GM21526 (cell line): ENCODE data around the gene PREX1.
"Not testable (repeated sequence)": the region's sequence is repeated elsewhere in the genome, so short reads cannot be mapped to it uniquely, and the experiment has no call there.

Source experiments
- ATAC-seq: cut with Tn5 transposase; IDR thresholded peaks from one replicate; pipeline ENCODE4 v1.9.1; 2021; ENCODE audit warnings: moderate library complexity; ENCODE audit not compliant: unreplicated experiment, low FRiP score

The PREX1 gene

DNA sequence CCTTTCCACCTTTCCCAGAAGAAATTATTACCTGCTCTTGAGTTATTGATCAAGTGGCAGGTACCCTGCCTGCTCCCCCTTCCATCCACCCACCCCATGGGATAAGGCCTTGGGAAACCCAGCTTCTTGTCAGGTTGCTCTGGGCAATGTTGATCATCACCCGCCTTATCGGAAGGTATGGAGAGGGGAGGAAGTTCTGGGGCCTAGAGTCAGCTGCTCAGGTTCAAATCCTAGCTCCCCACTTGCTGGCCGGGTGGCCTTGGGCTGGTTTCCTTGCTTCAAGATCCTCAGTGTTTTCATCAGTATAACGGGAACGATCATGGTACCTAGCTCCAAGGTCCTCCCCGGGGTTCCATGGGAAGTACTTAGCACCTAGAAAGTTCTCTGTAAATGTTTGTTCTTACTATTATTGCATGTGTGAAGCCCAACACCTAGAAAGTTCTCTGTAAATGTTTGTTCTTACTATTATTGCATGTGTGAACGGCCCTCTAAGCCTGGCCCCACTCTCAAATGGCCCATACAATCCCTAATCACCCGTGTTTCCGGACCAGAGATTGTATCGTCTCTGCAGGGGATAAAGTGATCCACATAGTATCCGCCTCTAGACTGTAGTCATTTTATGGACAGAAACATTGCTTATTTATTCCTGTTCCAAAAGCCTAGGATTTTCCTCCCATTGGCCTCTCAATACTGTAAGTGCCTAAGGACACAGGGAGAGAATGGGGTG, 1.1 kb upstream of the PREX1 start:
- ATAC-seq = no peak

DNA sequence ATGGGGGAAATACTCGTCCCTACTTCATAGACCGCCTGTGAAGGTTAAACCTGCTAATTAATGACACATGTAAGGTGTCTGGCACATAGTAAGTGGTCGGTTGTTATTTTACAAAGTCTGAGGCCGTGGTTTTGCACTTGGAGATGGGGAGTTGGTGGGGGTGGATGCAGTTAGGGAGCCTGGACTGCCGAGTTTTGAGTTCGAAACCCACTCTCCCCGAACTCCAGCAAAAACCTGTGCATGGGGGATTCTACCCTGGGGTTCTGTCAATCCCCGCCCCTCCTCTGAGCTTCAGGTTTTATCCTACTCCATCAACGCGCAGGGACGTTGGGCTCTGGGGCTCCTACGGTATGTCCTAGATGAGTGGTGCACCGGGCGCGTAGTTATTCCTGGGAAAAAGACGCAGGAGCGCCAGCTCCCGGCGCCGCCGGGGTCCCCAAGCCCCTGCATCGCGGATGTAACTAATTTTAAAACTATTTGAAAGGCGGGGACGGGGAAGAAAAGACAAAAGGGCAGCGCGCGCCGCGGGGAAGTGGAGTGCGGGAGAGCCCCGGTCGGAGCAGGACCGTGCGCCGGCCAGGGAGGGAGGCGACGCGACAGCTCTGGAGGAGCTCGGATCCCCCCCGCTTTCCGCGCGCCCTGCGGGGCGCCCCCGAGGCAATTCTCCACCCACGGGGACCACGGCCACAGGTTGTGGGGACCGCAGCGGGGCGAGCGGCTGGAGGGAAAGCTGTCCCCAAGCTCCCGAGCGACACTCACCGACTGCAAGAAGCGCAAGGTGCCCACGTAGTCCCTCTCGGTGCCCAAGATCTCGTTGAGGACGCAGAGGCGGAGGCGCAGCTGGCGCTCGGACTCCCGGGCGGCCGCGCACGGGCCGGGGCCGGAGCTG, 672 bp downstream of the PREX1 start:
- peak; percentile 12 for ATAC-seq

DNA sequence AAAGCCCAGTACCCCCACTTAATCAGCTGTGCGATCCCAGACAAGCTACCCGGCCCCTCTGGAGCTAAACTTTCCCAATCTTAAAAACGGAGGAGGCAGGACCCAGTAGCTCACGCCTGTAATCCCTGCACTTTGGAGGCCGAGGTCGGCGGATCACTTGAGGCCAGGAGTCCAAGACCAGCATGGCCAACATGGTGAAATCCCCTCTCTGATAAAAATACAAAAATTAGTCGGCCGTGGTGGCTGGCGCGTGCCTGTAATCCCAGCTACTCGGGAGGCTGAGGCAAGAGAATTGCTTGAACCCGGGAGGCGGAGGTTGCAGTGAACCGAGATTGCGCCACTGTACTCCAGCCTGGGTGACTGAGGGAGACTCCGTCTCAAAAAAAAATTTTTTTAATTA, 1.3 kb downstream of the PREX1 start:
- ATAC-seq = not testable (repeated sequence)

DNA sequence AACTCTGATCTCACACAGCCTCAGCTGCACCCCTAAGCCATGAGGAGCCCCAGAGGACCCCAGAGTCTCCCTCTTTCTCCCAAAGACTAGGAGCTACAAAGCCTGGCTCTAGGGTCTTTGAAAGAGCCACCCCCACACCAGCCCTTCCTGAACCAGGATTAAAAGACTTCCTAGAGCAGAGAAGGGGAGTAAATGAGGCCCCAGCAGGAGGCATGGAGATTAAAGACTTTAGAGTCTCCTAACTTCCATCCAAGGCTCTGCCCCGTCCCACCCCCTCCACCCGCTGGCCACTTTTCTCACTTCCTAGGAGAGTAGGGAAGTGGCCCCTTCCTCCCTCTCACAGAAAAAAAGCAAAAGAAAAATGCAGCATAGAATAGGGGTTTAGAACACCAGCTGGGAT, 1.7 kb downstream of the PREX1 start:
- no peak for ATAC-seq

DNA sequence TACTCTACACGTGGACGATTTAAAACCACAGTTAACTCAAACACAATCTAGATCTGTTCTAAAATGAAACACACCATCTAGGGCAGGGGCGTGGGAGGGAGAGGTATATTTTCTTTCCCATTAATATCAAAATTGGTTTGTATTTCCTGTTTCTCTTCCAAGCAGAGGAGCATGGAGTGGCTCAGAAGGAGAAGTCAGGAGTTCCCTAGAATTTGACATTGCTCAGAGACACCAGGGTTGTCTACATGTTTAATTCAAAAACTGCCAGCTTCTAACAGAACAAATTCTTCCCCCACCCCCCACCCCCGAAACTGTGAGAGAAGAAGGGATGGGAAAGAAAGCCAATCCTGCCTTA, 2.3 kb downstream of the PREX1 start:
- ATAC-seq = no peak

DNA sequence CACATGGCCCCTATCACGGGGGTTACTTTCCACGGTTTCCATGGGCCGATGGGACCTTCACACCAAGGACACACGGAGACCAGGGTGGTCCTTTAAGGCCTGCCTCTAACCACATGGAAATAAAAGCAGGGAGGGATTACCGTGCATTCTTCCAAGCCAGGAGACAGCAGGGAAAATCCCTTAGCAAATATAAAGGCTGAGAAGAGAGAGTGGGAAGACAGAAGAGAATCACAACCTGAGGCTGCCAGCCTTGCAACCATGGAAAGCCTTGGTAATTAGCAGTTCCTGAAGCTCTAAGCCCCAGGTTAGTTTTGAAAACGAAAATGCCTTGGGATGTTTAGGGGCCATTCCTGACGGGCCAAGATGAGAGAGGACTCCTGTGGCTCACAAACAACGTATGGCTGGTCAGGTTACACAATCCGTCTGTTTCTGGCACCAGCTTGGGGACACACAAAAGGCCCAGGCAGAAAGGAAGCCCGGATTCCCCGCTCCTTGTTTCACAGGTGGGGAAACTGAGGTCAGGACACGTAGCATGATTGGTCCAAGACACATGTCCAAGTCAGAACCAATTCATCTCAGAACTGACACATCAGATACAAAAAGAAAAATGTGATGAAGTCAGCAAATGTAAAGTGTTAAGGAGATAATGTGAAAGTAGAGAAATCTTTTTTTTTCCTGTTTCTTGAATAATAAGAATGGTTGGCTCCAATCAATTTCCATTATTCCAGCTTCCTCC, 2.8 kb downstream of the PREX1 start:
- ATAC-seq = no peak

DNA sequence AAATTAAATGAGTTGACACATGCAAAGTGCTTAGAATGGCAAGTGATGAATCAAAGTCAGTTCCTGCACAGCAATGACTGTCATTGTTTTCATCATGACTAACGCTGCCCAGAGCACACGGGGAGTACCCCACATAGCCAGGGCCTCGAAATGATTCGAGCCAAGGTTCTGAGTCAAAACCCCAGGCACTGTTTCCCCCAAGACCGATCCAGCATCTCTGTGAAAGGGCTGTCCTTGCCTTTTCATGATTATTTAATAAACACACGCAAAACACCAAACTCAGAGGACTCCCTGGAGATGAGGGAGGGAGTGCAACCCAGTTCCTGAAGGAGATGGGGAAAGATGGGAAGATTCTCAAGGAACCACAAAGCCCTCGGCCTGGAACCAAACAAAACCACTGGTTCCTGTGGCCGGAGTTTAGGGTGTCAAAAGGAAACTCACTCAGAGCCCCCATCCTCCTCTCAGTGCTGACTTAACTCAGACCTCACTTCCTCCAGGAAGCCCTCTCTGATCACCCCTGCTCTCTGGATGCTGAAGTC, 3.8 kb downstream of the PREX1 start:
- ATAC-seq = no peak

DNA sequence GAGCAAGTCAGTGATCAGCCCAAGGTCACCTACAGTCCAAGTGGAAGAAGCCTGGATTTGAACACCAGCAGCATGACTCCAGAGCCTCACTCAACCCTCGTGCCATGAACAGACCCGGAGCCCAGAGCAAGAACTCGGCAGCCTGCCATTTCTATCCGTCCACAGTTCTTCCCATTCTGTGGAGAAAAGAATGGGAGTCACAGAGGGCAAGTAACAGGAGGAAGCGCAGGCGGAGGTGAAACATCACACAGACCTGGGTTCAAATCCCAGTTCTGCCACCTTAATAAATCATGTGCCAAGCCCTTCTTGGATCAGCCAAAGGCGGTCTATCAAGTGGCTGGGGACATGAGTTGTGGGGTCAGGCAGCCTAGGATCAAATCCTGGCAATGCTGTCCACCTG, 4.3 kb downstream of the PREX1 start:
- ATAC-seq = no peak

DNA sequence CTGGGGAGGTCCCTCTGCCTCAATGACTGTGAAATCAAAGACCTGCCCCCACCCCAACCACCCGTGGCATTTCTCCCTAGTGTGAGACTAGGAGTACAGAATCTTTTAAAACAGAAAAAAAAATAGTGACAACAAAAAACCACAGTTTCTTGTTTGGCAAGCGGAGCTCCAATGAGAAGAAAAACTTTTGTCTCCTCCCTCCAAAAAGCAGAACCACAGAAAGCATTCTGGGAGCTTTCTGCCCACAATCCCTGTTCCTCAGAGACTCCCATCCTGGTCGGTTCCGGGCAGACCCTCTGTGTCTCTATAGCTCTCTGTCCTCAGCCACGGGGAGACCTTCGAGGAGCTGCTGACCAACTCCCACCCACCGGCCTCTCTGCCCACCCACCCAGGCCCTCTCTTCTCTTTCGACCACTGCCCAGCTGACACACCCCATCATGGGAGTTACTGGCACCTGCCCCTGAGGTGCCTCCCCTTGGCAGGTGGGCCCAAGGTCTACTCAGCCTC, 4.9 kb downstream of the PREX1 start:
- ATAC-seq = no peak

DNA sequence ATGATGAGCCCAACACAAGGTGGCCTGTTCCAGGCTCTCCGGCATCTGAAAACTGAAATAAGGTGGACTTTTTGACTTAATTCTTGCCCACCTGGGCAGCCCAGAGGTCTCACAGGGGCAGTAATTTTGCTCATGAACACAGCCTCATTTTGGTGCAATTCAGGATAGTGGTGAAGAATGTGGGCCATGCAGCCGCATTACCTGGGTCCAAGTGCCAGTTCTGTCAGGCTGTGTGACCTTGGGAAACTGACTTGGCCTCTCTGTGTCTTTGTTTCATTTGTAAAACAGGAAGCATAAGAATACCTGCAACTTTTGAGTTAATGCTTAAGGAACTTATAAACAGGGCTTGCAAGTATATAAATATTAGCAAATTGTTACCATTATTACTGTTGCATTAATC, 5.6 kb downstream of the PREX1 start:
- ATAC-seq = no peak

DNA sequence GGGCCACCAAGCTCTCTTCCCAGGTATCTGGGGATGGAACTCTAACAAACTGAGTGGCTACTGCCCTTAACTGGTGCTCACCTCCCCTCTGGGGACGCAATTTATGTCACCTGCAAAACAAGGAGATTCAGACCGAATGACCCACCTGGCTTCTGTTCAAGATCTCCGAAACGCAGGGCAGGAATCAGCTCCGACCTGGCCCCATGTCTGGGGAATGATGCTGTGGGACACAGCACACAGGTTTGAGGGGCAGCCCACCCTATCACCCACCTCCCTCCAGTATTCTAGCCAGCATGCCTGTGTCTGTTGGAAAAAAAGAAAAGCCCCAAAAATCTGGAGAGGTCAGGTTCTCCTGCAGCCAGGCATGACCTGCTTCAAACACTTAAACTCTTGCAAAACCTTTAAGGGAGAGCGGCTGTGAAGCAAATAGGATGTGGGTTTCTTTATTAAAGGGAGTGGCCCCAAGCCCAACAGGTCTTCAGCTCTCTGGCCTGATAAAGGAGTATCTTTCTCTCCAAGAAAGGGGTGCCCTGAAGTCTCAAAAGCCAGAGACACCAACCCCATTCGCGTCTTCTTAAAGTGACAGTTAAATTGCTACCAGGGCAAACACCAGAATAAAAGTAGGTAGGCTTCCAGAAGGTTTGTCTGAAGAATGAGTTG, 6.4 kb downstream of the PREX1 start:
- ATAC-seq = no peak

DNA sequence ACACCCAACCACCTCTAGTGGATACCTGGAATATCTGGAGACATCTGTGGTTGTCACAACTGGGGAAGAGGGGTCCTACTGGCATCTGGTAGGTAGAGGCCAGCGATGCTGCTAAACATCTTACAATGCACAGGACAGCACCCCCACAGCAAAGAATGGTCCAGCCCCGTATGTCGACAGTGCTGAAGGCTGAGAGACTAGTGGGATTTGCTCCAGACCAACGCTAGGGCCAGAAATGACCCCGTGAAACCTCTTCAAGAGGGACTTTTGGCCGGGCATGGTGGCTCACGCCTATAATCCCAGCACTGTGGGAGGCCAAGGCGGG, 7.2 kb downstream of the PREX1 start:
- ATAC-seq = no peak

DNA sequence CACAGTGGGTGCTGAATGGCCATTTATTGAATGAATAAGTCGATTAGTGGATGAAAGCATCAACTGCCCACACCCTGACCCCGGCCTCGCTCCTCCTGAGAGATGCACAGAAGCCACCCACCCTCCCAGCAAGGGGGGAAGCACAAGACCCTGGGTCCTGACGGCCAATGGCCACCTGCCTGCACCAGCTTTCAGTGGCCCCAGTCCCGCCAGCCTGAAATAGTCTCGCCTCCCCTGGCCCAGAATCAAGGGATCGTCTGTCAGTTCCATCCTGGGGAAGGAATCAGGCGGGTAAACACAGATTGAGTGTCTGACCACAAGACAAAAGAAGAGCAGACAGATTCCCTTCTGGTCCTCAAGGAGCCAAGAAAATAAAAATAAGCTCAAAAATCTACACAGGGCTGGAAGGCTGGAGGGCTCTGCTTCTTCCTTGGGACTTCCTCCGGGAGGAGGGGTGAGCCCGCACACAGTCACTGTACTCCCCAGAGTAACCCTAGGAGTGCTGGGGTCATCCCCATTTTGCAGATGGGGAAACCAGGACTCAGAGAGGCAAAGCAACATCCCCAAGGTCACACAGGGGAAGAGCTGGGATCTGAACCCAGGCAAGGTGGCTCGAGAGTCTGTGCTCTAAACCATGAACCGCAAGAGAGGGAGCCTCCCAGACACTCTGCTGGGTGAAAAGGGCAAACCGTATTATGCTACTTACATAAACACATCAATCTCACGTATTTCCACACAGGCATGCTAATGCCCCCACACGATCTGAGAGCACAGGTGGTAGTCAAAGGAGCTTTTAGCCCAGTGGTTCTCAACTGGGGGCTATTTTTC, 7.8 kb downstream of the PREX1 start:
- ATAC-seq = no peak

DNA sequence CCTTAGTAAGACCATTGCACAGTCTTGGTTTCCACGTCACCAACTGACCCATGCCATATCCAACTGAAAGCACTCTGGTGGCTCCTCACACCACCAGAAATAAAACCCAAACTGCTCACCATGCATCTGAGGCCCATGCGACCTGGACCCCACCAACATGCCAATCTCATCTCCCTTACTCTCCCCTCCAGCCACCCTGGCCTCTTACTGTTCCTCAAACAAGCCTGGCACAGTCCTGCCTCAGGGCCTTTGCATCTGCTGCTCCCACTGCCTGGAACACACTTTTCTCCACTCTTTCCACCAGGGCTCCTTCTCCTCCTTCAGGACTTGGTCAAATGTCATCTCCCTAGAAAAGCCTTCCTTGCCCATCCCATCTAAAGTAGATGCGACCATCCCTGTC, 8.7 kb downstream of the PREX1 start:
- ATAC-seq = no peak

DNA sequence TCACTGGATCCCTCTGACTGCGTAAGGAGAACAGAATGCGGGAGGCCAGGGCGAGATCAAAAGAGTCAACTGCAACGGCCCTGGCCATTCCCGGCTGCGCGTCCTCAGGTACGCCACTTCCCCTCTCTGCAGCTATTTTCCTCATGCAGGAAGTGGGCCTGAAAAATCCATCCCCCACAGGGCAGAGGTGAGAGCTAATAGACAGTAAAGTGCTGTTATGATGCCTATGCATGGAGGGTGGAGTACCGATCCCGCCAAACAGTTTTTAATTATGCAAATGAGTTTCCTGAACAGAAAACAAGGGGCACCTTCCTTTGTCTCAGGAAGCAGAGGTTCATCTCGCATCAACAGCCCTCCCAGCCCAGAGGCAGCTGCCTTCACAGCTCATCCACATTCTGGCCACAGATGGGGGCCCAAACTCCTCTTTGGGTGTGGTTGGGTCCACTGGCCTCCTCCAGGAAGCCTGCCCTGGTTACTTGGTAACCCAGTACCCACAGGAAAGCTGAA, 9.3 kb downstream of the PREX1 start:
- ATAC-seq = no peak

DNA sequence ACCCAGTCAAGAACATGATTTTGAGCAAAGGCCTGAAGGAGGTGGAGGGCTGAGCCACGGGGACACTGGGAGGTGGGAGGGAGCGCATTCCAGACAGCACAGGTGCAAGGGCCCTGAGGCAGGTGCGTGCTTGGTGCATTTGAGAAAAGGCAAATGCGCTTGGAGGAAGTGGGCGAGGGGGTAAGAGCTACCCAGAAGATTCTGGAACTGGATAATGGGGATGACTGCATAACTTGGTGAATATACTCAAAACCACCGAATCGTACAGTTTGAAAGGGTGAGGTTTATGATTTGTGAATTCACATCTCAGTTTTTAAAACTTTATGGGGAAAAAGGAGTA, 9.8 kb downstream of the PREX1 start:
- ATAC-seq = no peak

DNA sequence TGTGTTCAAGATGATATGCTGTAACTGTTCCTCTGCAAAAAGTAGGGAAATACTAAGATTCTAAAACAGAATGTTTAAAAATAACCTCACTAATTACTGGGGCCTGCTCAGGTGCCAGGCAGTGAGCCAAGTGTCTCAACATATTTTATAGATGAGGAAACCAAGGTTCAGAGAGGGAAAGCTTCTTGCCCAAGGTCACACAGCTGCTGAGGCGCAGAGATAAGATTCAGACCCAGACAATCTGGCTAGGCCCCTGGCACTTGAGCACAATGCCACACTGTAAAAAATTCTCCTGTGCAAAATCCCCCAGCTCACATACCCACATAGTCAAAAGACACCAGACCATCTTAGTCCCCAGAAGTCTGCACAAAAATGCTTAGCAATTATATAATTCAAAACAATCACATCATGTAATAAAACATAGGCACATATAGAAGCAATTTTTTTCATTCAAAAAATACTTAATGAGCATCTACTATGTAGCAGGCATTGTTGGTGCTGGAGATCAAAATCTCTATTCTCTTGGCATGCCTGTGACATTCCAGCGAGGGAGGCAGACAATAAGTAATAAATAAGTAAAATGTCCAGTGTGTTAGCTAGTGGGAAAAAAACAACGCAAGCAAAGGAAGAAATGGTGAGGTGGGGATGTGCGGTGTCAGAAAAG, 10.3 kb downstream of the PREX1 start:
- ATAC-seq = no peak

DNA sequence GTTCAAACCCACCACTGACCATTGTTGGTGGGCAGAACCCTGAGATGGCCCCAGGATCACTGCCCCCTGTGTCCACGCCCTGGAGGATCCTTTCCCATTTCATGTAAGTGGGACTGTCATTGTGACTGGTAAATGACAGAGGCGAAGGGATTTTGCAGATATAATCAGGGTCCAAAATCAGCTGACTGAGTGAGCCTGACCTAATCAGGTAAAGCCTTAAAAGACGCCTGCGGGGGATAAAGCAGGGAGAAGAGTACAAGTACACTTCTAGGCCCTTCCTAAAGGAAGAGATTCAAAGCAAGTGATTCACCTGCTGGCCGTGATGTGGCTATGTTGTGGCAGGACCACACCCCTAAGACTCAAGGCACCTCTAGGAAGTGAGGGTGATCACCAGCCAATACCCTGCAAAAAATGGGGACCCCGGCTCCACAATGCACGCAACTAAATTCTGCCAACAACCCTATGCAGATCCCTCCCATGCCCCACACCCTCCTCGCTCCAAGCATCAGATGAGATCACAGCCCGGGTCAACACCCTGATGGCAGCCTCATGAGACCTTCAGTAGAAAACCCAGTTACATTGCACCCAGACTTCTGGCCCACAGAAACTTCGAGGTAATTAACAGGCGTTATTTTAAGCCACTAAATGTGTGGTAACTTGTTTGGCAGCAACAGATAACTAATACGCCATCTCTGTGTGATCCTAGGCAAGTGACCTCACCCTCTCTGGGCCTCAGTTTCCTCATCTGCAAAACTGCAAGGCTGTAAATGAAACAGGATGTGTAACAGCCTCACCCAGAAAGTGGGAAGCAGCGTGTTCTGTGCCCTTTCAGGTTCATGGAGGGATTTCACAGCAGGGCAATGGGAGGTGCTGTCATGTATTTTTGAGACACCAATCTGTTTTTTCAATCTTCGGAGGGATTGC, 11.3 kb downstream of the PREX1 start:
- ATAC-seq = no peak
